NB4 (cell line): ENCODE results near the gene ATOH8.

Experiments
- CTCF ChIP-seq: IDR thresholded peaks from one replicate; pipeline ENCODE4 v1.5.1; 2012; ENCODE audit warnings: low read depth, low read length
- MYC ChIP-seq: IDR thresholded peaks from 2 replicates; pipeline ENCODE4 v1.6.1; 2011; ENCODE audit warnings: low read depth, low read length
- POLR2A ChIP-seq: IDR thresholded peaks from 2 replicates; pipeline ENCODE4 v1.6.1; 2011; ENCODE audit warnings: mild to moderate bottlenecking; ENCODE audit not compliant: insufficient read length; ENCODE audit errors: extremely low read depth
- TF ChIP-seq, protein P1 (sequence below): IDR thresholded peaks from 2 replicates; pipeline ENCODE4 v1.6.1; 2011; ENCODE audit warnings: low read depth, low read length

GRCh38 chr2:85787282-85787980, 33.6 kb downstream of the ATOH8 start:
- no peak for TF ChIP-seq CTCF
- TF ChIP-seq POLR2A, result no peak
- TF ChIP-seq MYC, result no peak
- TF ChIP-seq, protein P1, sequence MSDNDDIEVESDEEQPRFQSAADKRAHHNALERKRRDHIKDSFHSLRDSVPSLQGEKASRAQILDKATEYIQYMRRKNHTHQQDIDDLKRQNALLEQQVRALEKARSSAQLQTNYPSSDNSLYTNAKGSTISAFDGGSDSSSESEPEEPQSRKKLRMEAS, result no peak
